OCI-LY1 (cell line): ENCODE measurements around the gene LRRC63.
"Not testable (repeated sequence)": the region's sequence is repeated elsewhere in the genome, so short reads cannot be mapped to it uniquely, and the experiment has no call there.

Source experiments
- EZH2 ChIP-seq: fragments of 200-600 bp; sonication (generic), shearing (Covaris generic); IDR thresholded peaks from 2 replicates; pipeline ENCODE4 v1.8.0; 2017; ENCODE audit warnings: borderline replicate concordance, mixed run types, mild to moderate bottlenecking, antibody characterized with exemption, low read length, moderate library complexity, mixed read lengths
- TF ChIP-seq, protein P1 (sequence below): fragments of 200-600 bp; sonication (generic), shearing (Covaris generic); IDR thresholded peaks from 2 replicates; pipeline ENCODE4 v1.5.1; 2017; ENCODE audit warnings: mild to moderate bottlenecking, antibody characterized with exemption, low read length, moderate library complexity, mixed read lengths

DNA sequence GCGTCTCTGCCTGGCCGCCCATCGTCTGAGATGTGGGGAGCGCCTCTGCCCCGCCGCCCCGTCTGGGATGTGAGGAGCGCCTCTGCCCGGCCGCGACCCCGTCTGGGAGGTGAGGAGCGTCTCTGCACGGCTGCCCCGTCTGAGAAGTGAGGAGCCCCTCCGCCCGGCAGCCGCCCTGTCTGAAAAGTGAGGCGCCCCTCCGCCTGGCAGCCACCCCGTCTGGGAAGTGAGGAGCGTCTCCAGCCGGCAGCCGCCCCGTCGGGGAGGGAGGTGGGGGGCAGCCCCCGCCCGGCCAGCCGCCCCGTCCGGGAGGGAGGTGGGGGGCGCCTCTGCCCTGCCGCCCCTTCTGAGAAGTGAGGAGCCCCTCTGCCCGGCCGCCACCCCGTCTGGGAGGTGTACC, 49.0 kb upstream of the LRRC63 start:
- TF ChIP-seq, protein P1, sequence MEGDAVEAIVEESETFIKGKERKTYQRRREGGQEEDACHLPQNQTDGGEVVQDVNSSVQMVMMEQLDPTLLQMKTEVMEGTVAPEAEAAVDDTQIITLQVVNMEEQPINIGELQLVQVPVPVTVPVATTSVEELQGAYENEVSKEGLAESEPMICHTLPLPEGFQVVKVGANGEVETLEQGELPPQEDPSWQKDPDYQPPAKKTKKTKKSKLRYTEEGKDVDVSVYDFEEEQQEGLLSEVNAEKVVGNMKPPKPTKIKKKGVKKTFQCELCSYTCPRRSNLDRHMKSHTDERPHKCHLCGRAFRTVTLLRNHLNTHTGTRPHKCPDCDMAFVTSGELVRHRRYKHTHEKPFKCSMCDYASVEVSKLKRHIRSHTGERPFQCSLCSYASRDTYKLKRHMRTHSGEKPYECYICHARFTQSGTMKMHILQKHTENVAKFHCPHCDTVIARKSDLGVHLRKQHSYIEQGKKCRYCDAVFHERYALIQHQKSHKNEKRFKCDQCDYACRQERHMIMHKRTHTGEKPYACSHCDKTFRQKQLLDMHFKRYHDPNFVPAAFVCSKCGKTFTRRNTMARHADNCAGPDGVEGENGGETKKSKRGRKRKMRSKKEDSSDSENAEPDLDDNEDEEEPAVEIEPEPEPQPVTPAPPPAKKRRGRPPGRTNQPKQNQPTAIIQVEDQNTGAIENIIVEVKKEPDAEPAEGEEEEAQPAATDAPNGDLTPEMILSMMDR = not testable (repeated sequence)
- TF ChIP-seq EZH2 = not testable (repeated sequence)
